HepG2 (cell line): ENCODE data around the gene NDUFC1. TPM values are rescaled to one million over a fixed set of nuclear protein-coding genes. Genes with fewer than 3 reads are reported as not detected.
A peak's percentile ranks its signal among the peaks of the same experiment; 100 is the strongest.

Experiments
- ARID2 ChIP-seq: sonication (generic); formaldehyde crosslinking; IDR thresholded peaks from 2 replicates; pipeline ENCODE4 v1.8.1; 2022; ENCODE audit warnings: mild to moderate bottlenecking, missing genetic modification reagents, borderline replicate concordance
- ATF7-NPFF ChIP-seq: sonication (generic); formaldehyde crosslinking; IDR thresholded peaks from 2 replicates; pipeline ENCODE4 v1.8.1; 2023; ENCODE audit warnings: mild to moderate bottlenecking, low read depth, missing genetic modification reagents, moderate library complexity
- BRCA1 ChIP-seq: sonication (generic); formaldehyde crosslinking; IDR thresholded peaks from 2 replicates; pipeline ENCODE4 v1.4.0; 2020; ENCODE audit warnings: missing genetic modification reagents
- BRD4 ChIP-seq: sonication (generic); formaldehyde crosslinking; IDR thresholded peaks from 2 replicates; pipeline ENCODE4 v1.4.0; 2020; ENCODE audit warnings: missing genetic modification reagents
- CENPX ChIP-seq: sonication (generic); formaldehyde crosslinking; IDR thresholded peaks from 2 replicates; pipeline ENCODE4 v1.9.0; 2021; ENCODE audit warnings: mild to moderate bottlenecking, missing genetic modification reagents, moderate library complexity
- GMEB2 ChIP-seq: IDR thresholded peaks from 2 replicates; pipeline ENCODE4 v1.6.1; 2016; ENCODE audit warnings: missing biosample characterization, missing genetic modification reagents, low read depth
- NRL ChIP-seq: sonication (generic); formaldehyde crosslinking; IDR thresholded peaks from 2 replicates; pipeline ENCODE4 v1.5.0; 2020; ENCODE audit warnings: missing genetic modification reagents, mild to moderate bottlenecking, moderate library complexity, borderline replicate concordance
- SOX13 ChIP-seq, 3 experiments: fragments of 450-650 bp in 1 of 3; sonication (generic) in 1 of 3; formaldehyde crosslinking in 1 of 3; IDR thresholded peaks in 2 of 3; conservative IDR thresholded peaks in 1 of 3; 2 replicates each; pipeline versions ENCODE4 v1.5.0 to v1.6.1; 2016 to 2020; ENCODE audit warnings: antibody characterized with exemption in 1 of 3, mild to moderate bottlenecking in 1 of 3, missing compliant biosample characterization in 1 of 3, missing genetic modification reagents in 1 of 3, moderate library complexity in 1 of 3
- TARDBP ChIP-seq: sonication (generic); formaldehyde crosslinking; IDR thresholded peaks from 2 replicates; pipeline ENCODE4 v1.8.0; 2022; ENCODE audit warnings: mild to moderate bottlenecking, missing genetic modification reagents
- TOE1 ChIP-seq: sonication (generic); formaldehyde crosslinking; IDR thresholded peaks from 2 replicates; pipeline ENCODE4 v1.4.0; 2020; ENCODE audit warnings: mild to moderate bottlenecking, missing genetic modification reagents
- ZBTB44 ChIP-seq: sonication (generic); formaldehyde crosslinking; IDR thresholded peaks from 2 replicates; pipeline ENCODE4 v1.4.0; 2020; ENCODE audit warnings: missing genetic modification reagents
- ZNF281 ChIP-seq: sonication (generic); formaldehyde crosslinking; IDR thresholded peaks from 2 replicates; pipeline ENCODE4 v1.4.0; 2020; ENCODE audit warnings: missing genetic modification reagents, borderline replicate concordance
- ZNF282 ChIP-seq: fragments of 450-650 bp; IDR thresholded peaks from 2 replicates; pipeline ENCODE4 v1.6.1; 2018; ENCODE audit not compliant: partially characterized antibody
- ZNF503 ChIP-seq: sonication (generic); formaldehyde crosslinking; IDR thresholded peaks from 2 replicates; pipeline ENCODE4 v1.4.0; 2020; ENCODE audit warnings: missing genetic modification reagents
- ZNF557 ChIP-seq: sonication (generic); formaldehyde crosslinking; IDR thresholded peaks from 2 replicates; pipeline ENCODE4 v1.4.0; 2020; ENCODE audit warnings: missing genetic modification reagents
- ZNF569 ChIP-seq: sonication (generic); formaldehyde crosslinking; IDR thresholded peaks from 2 replicates; pipeline ENCODE4 v1.5.0; 2020; ENCODE audit warnings: mild to moderate bottlenecking, missing genetic modification reagents, moderate library complexity, borderline replicate concordance
- ZNF577 ChIP-seq: sonication (generic); formaldehyde crosslinking; IDR thresholded peaks from 2 replicates; pipeline ENCODE4 v1.4.0; 2020; ENCODE audit warnings: mild to moderate bottlenecking, low read depth, missing genetic modification reagents, borderline replicate concordance
- ZNF629 ChIP-seq: sonication (generic); formaldehyde crosslinking; conservative IDR thresholded peaks from 2 replicates; pipeline ENCODE4 v1.5.0; 2020; ENCODE audit warnings: missing genetic modification reagents
- ZNF678 ChIP-seq: sonication (generic); formaldehyde crosslinking; IDR thresholded peaks from 2 replicates; pipeline ENCODE4 v1.4.0; 2020; ENCODE audit warnings: mild to moderate bottlenecking, missing genetic modification reagents
- polyA plus RNA-seq, 8 experiments: library from polyadenylated mRNA; depleted of rRNA in 3 of 8; stranded (reverse) in 7 of 8; unstranded in 1 of 8; fragments of >200 nt; fragmentation: Illumina TruSeq in 4 of 8; extraction: Trizol in 4 of 8; gene quantifications; 2 replicates each; pipeline versions ENCODE4 v1.2.1 to v1.2.3, GENCODE V29; 2011 to 2016; ENCODE audit warnings: low read depth in 4 of 8, missing spikeins in 1 of 8, mixed read lengths in 1 of 8; ENCODE audit not compliant: insufficient read depth in 1 of 8
- total RNA-seq, 5 experiments: library from RNA; depleted of rRNA; stranded (reverse); fragments of >200 nt; fragmentation: Illumina TruSeq; extraction: Trizol; gene quantifications; 2 replicates each; pipeline ENCODE4 v1.2.3, GENCODE V29; 2016; ENCODE audit warnings: low read depth in 1 of 5

The NDUFC1 gene
- total and polyA plus RNA-seq, 2 of the 13 experiments (the other 11 are each of a cell fraction or from before 2014, with no cell fraction given) = 43.4 to 96.4 TPM

- peak; percentile 98 for TF ChIP-seq BRD4 (CRISPR knock-in tag)
- TF ChIP-seq ARID2 (CRISPR knock-in tag) = peak; percentile 82; the same call in 1 of the 2 replicates
- no peak for TF ChIP-seq GMEB2 (CRISPR knock-in tag)
- peak; percentile 46; the same call in 1 of the 2 replicates for TF ChIP-seq BRCA1
- peak; percentile 84; the same call in 1 of the 2 replicates for TF ChIP-seq ZNF569 (CRISPR knock-in tag)
- TF ChIP-seq ZNF577 (CRISPR knock-in tag) = no peak
- no peak for TF ChIP-seq ZNF281 (CRISPR knock-in tag)
- TF ChIP-seq ZNF503 = peak; percentile 84; the same call in 1 of the 2 replicates
- peak; percentile 76 for TF ChIP-seq ATF7-NPFF
- peak; percentile 73; the same call in 1 of the 2 replicates for TF ChIP-seq TOE1 (CRISPR knock-in tag)
- TF ChIP-seq CENPX (CRISPR knock-in tag) = no peak
- TF ChIP-seq ZNF282 = no peak
- peak; percentile 64; the same call in 1 of the 2 replicates for TF ChIP-seq ZNF678
- TF ChIP-seq ZNF557 (CRISPR knock-in tag) = peak; percentile 91; the same call in 1 of the 2 replicates
- TF ChIP-seq TARDBP (CRISPR knock-in tag) = peak; percentile 67
- peak; percentile 91 for TF ChIP-seq NRL (CRISPR knock-in tag)
- TF ChIP-seq ZNF629 (CRISPR knock-in tag) = 0 out of 2 replicates have a peak, but pooled peaks have one; percentile 29
- TF ChIP-seq ZBTB44 (CRISPR knock-in tag) = 0 out of 2 replicates have a peak, but pooled peaks have one; percentile 67
- TF ChIP-seq SOX13 (IDR thresholded peaks at IDR 0.05) = no peak
- TF ChIP-seq SOX13 (CRISPR knock-in tag; conservative IDR thresholded peaks at IDR 0.05 in 1 of 2, IDR thresholded peaks at IDR 0.05 in 1 of 2) = peak in 1 of 2 experiments; percentile 38; a peak in 1 of 4 replicates
These were observed 6.9 kb downstream of the NDUFC1 start (continued) for GRCh38 chr4:139295206-139295941.
